Measurements from ENCODE around the gene ATP6V0A1. TPM values are rescaled to one million over a fixed set of nuclear protein-coding genes. Genes with fewer than 3 reads are reported as not detected.

The ATP6V0A1 gene
- total RNA-seq, 1 experiment from 2014 or later, result 0.07 TPM

DNA sequence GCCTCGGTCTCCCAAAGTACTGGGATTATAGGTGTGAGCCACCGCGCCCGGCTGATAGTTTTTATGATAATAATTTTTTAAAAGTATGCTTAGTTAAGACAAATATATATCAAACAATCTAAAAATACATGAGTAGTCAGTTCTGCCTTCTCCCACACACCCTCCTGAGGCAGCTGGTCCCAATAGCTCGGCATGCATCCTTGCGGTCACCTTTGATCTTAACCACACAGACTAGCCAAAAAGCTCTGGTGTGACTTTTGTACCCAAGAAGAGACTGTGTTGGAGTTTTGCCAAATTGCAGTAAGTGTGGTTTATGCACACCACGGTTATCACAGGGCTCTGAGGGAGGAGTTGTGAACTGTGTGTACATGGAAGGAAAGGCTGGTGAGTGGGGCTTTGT lies 25.6 kb downstream of the ATP6V0A1 start:
- no TSS peak for BruUV-seq (replicated peaks)
- H3K79me2 ChIP-seq (ENCODE audit: low read length), result no peaks in the 10 kb centered on the region
- ChIA-PET POLR2A (ENCODE audit: unreplicated experiment) (no interaction called here), CTCF (no interaction called here)
- H3K9me3 ChIP-seq (ENCODE audit: low read length), result no peaks in the 10 kb centered on the region
- intact Hi-C loops (cut with micrococcal nuclease), result no loop called here
- DNase-seq (no peak), ATAC-seq (no peak)
- H3K4me1 ChIP-seq (ENCODE audit: insufficient read depth, low read length), result no peaks in the 10 kb centered on the region
- no peak overlapping the region for H3K27ac ChIP-seq (ENCODE audit: low read length)
- no peak overlapping the region for H3K4me3 ChIP-seq (ENCODE audit: low read length)
- no peaks in the 10 kb centered on the region for H3K27me3 ChIP-seq (ENCODE audit: low read length)
- no peak overlapping the region for H2AFZ ChIP-seq (ENCODE audit: low read length)
- H3K4me2 ChIP-seq (ENCODE audit: low read length), result no peak overlapping the region
- no peaks in the 10 kb centered on the region for H3K36me3 ChIP-seq (ENCODE audit: low read depth, low read length)
- no peaks in the 10 kb centered on the region for H4K20me1 ChIP-seq (ENCODE audit: low read length)
- no peak overlapping the region for H3K9ac ChIP-seq (ENCODE audit: low read length)
- H3K9me2 ChIP-seq (replicated peaks; ENCODE audit: low read length), result no peaks in the 10 kb centered on the region
- no peaks in the 10 kb centered on the region for H3F3A ChIP-seq (ENCODE audit: low read length, unreplicated experiment)
- no peak for TF ChIP-seq EZH2phosphoT487 (IDR thresholded peaks at IDR 0.05; ENCODE audit: borderline replicate concordance, low read length)
- TF ChIP-seq, protein P1, sequence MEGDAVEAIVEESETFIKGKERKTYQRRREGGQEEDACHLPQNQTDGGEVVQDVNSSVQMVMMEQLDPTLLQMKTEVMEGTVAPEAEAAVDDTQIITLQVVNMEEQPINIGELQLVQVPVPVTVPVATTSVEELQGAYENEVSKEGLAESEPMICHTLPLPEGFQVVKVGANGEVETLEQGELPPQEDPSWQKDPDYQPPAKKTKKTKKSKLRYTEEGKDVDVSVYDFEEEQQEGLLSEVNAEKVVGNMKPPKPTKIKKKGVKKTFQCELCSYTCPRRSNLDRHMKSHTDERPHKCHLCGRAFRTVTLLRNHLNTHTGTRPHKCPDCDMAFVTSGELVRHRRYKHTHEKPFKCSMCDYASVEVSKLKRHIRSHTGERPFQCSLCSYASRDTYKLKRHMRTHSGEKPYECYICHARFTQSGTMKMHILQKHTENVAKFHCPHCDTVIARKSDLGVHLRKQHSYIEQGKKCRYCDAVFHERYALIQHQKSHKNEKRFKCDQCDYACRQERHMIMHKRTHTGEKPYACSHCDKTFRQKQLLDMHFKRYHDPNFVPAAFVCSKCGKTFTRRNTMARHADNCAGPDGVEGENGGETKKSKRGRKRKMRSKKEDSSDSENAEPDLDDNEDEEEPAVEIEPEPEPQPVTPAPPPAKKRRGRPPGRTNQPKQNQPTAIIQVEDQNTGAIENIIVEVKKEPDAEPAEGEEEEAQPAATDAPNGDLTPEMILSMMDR (conservative IDR thresholded peaks at IDR 0.05; ENCODE audit: low read depth, low read length), result no peak
- no peak for TF ChIP-seq EZH2 (IDR thresholded peaks at IDR 0.05; ENCODE audit: low read length, unreplicated experiment)

- TF ChIP-seq EZH2 (IDR thresholded peaks at IDR 0.05; ENCODE audit: low read length, unreplicated experiment) (no peak), EZH2phosphoT487 (IDR thresholded peaks at IDR 0.05; ENCODE audit: borderline replicate concordance, low read length) (no peak)
- TF ChIP-seq, protein P1 (conservative IDR thresholded peaks at IDR 0.05; ENCODE audit: low read depth, low read length), result no peak
- no TSS peak for BruUV-seq (replicated peaks)
- Histone ChIP-seq H3K9ac (ENCODE audit: low read length) (no peak overlapping the region), H3K9me2 (replicated peaks; ENCODE audit: low read length) (no peaks in the 10 kb centered on the region), H3K27me3 (ENCODE audit: low read length) (no peaks in the 10 kb centered on the region), H3K4me2 (ENCODE audit: low read length) (no peak overlapping the region), H4K20me1 (ENCODE audit: low read length) (no peaks in the 10 kb centered on the region), H3K79me2 (ENCODE audit: low read length) (no peaks in the 10 kb centered on the region), H3K27ac (ENCODE audit: low read length) (no peak overlapping the region), H3K4me3 (ENCODE audit: low read length) (no peak overlapping the region), H3K4me1 (ENCODE audit: insufficient read depth, low read length) (no peaks in the 10 kb centered on the region), H3K9me3 (ENCODE audit: low read length) (no peaks in the 10 kb centered on the region), H2AFZ (ENCODE audit: low read length) (no peak overlapping the region), H3K36me3 (ENCODE audit: low read depth, low read length) (no peaks in the 10 kb centered on the region), H3F3A (ENCODE audit: low read length, unreplicated experiment) (no peaks in the 10 kb centered on the region)
- ATAC-seq, result no peak
- no peak for DNase-seq
- intact Hi-C loops (cut with micrococcal nuclease), result no loop called here
- POLR2A ChIA-PET (ENCODE audit: unreplicated experiment), result no interaction called here
- CTCF ChIA-PET, result no interaction called here
These were observed 27.0 kb downstream of the ATP6V0A1 start for GRCh38 chr17:42485680-42486079.

DNA sequence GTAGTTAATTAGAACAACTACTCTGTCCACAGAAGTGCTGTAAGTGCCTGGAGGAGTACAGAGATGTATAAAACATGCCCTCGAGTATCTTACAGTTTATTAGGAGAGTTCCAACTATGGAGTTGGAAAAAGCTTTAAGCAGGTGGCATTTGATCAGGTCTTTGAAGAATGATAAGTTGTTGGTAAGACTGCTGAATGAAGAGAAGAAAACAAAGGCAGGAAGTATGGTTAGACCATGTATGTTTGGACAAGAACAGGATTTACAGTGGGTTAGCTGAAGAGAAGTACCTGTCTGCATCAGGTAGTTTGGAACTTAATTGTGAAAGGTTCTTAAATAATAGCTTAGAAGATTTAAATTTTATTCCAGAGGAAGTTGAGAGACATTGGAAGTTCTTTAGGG lies 29.4 kb downstream of the ATP6V0A1 start:
- no peaks in the 10 kb centered on the region for H3K79me2 ChIP-seq (ENCODE audit: low read length)
- ChIA-PET CTCF (no interaction called here), POLR2A (ENCODE audit: unreplicated experiment) (no interaction called here)
- no peaks in the 10 kb centered on the region for H3K27me3 ChIP-seq (ENCODE audit: low read length)
- ATAC-seq, result no peak
- no peak for DNase-seq
- TF ChIP-seq EZH2 (IDR thresholded peaks at IDR 0.05; ENCODE audit: low read length, unreplicated experiment) (no peak), EZH2phosphoT487 (IDR thresholded peaks at IDR 0.05; ENCODE audit: borderline replicate concordance, low read length) (no peak)
- TF ChIP-seq, protein P1 (conservative IDR thresholded peaks at IDR 0.05; ENCODE audit: low read depth, low read length), result no peak
- no peak overlapping the region for H3K9ac ChIP-seq (ENCODE audit: low read length)
- no peaks in the 10 kb centered on the region for H3K9me2 ChIP-seq (replicated peaks; ENCODE audit: low read length)
- no peak overlapping the region for H2AFZ ChIP-seq (ENCODE audit: low read length)
- H3F3A ChIP-seq (ENCODE audit: low read length, unreplicated experiment), result no peaks in the 10 kb centered on the region
- no peaks in the 10 kb centered on the region for H4K20me1 ChIP-seq (ENCODE audit: low read length)
- H3K4me2 ChIP-seq (ENCODE audit: low read length), result no peak overlapping the region
- no peak overlapping the region for H3K4me3 ChIP-seq (ENCODE audit: low read length)
- H3K27ac ChIP-seq (ENCODE audit: low read length), result no peak overlapping the region
- no peaks in the 10 kb centered on the region for H3K4me1 ChIP-seq (ENCODE audit: insufficient read depth, low read length)
- H3K36me3 ChIP-seq (ENCODE audit: low read depth, low read length), result no peaks in the 10 kb centered on the region
- H3K9me3 ChIP-seq (ENCODE audit: low read length), result no peaks in the 10 kb centered on the region
- intact Hi-C loops (cut with micrococcal nuclease), result no loop called here
- no TSS peak for BruUV-seq (replicated peaks)

Measured in PC-3 (cell line).